SK-N-MC (cell line): ENCODE data around the gene COL4A1.

ENCODE experiments used
- DNase-seq: peaks from one replicate; pipeline ENCODE4 v3.0.0-alpha.2; 2011; ENCODE audit warnings: low read depth, low spot score
- H3K27ac ChIP-seq: fragments of 200-600 bp; sonication (generic); 2 replicates; pipeline ENCODE4 v1.5.1; 2016; ENCODE audit warnings: mixed run types
- H3K36me3 ChIP-seq: fragments of 200-600 bp; sonication (generic); 2 replicates; pipeline ENCODE4 v1.6.1; 2017; ENCODE audit warnings: antibody characterized with exemption, low read length, mixed read lengths; ENCODE audit not compliant: insufficient read depth
- H3K4me3 ChIP-seq: fragments of 200-600 bp; sonication (generic); 2 replicates; pipeline ENCODE4 v1.5.1; 2016
- H3K9ac ChIP-seq: fragments of 200-600 bp; sonication (generic); 2 replicates; pipeline ENCODE4 v1.8.0; 2017; ENCODE audit warnings: mixed run types, mixed read lengths; ENCODE audit not compliant: insufficient read length
- H3K9me3 ChIP-seq: fragments of 200-600 bp; sonication (generic); 2 replicates; pipeline ENCODE4 v1.6.1; 2017; ENCODE audit warnings: low read depth, mild to moderate bottlenecking, antibody characterized with exemption, low read length, moderate library complexity, mixed read lengths
- EZH2 ChIP-seq: fragments of 200-600 bp; sonication (generic); IDR thresholded peaks from one replicate; pipeline ENCODE4 v1.6.1; 2017; ENCODE audit warnings: antibody characterized with exemption
- FOXP2 ChIP-seq: optimal IDR thresholded peaks from 2 replicates; pipeline ENCODE3; 2011; ENCODE audit warnings: mild to moderate bottlenecking, moderate library complexity; ENCODE audit not compliant: insufficient read depth; ENCODE audit errors: extremely low read length, control extremely low read depth
- POLR2AphosphoS5 ChIP-seq: IDR thresholded peaks from 2 replicates; pipeline ENCODE4 v1.6.1; 2012; ENCODE audit warnings: mild to moderate bottlenecking, low read depth, low read length, borderline replicate concordance

The COL4A1 gene

DNA sequence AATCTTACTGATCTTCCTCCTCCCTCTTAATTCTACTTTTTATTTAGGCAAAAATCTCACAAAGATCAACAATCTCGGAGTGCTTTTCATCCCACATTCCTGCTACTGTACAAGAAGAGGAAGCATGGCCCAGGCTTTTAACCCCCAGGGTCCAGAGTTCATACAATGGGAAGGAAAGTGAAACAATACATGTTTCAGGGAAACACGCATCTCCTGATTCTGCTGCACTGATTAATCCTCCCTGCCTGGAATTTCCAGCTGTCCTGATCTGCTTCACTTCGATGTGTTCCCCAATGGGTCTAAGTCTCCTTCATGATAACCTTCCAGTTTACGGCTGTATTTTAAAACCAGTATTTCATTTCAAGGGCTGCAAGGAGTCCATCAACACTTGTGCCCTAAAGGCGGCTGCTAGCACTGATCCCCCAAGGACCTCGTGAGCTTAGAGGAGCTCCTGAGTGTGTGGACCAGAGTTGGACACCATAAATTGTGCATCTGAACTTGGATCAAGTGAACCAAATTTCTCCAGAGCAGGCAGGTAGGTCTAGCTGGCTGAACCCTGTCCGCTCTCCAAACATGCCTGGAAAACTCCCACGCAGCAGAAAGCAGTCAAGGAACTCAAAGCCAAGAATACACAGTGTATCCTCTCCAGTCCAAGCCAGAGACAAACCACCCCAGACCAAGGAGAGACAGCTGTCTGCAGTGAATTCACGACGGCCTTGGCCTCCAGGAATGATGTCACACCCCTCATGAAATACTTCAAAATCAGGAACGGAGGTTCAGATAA is 44.3 kb downstream of the COL4A1 start:
- DNase-seq: no peak
- no peak overlapping the region for H3K9ac ChIP-seq
- no peaks in the 10 kb centered on the region for H3K36me3 ChIP-seq
- TF ChIP-seq EZH2 (no peak), FOXP2 (no peak), POLR2AphosphoS5 (no peak)
- no peak overlapping the region for H3K4me3 ChIP-seq
- peak overlapping the region; percentile 4 for H3K27ac ChIP-seq
- no peaks in the 10 kb centered on the region for H3K9me3 ChIP-seq

- peak overlapping the region; percentile 4 for H3K27ac ChIP-seq
- H3K4me3 ChIP-seq: no peak overlapping the region
- DNase-seq: no peak
- TF ChIP-seq POLR2AphosphoS5 (no peak), FOXP2 (no peak), EZH2 (no peak)
- H3K9me3 ChIP-seq: no peaks in the 10 kb centered on the region
- no peaks in the 10 kb centered on the region for H3K36me3 ChIP-seq
- no peak overlapping the region for H3K9ac ChIP-seq
Observed at GRCh38 chr13:110262082-110262436, 44.9 kb downstream of the COL4A1 start.

DNA sequence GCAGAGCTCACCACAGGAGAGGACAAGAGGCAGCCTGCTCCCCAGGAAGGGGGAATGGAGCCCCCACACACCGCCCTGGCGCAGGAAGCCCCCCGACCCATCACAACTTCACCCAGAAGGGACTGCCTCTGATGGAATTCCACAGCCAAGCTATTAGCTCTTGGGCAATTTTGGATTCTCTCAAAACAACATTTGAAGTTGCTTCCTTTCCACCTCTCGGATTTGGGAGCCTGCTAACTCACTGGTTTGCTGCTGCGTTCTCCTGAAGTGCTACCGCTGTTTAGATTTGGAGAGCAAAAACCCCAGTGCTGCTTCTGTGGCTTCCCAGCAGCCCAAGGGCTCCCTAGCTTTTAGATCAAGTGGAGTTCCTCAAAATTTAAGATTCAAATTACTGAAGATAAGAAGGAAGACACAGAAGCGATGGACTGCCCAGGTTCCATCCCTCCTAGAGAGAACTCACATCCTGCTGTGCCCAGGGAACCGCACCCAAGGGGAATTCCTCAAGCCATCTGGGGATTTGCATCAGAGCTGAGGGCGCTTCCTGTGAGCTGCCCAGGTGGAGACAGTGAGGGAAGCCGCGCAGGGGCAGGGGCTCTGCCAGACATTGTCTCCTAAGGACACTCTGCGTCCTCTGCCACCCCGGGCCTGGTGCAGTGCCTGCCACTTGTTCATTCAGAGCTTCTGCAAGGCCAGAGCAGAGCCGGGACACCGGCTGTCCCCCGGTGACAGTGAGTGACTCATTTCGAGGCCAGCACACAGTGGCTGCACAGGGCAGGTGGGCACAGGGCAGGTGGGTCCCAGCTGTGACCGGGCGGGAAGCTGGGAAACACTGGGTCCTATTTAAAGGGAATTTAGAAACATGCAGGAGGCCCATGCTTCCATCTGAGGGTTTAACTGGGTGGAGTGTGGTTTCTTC is 45.5 kb downstream of the COL4A1 start:
- H3K27ac ChIP-seq: peak overlapping the region; percentile 34
- no peak overlapping the region for H3K4me3 ChIP-seq
- no peak overlapping the region for H3K9ac ChIP-seq
- no peaks in the 10 kb centered on the region for H3K36me3 ChIP-seq
- no peaks in the 10 kb centered on the region for H3K9me3 ChIP-seq
- no peak for DNase-seq
- TF ChIP-seq EZH2: no peak
- TF ChIP-seq FOXP2: no peak
- TF ChIP-seq POLR2AphosphoS5: no peak

DNA sequence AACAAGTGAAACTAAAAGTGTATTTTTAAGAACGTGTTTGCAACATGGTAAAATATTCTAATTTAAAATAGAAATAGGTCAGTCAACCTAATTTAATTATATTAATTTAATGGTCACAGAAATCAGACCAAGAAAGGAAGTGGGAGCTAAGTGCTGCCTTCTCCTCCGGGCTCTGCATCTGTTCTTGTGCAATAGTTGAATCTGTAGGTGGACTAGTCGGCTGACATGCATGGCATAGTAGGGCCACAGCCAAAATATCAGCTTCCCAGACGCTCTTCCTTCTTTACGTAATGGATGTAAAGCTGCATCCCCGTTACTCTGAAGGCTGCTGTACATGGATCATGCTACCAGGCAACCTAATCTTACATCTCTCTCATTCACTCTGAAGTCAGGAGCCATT is 47.3 kb downstream of the COL4A1 start:
- Histone ChIP-seq H3K36me3 (no peaks in the 10 kb centered on the region), H3K4me3 (no peak overlapping the region), H3K9me3 (no peaks in the 10 kb centered on the region), H3K27ac (0 out of 2 replicates have a peak overlapping the region, but pooled peaks have one; percentile 3), H3K9ac (no peak overlapping the region)
- no peak for DNase-seq
- TF ChIP-seq POLR2AphosphoS5 (no peak), FOXP2 (no peak), EZH2 (no peak)

GRCh38 chr13:110258876-110259631 is 47.9 kb downstream of the COL4A1 start:
- TF ChIP-seq EZH2: no peak
- TF ChIP-seq FOXP2: no peak
- TF ChIP-seq POLR2AphosphoS5: no peak
- H3K9me3 ChIP-seq: no peaks in the 10 kb centered on the region
- H3K27ac ChIP-seq: peak overlapping the region; percentile 3; the same call in 1 of the 2 replicates
- no peak for DNase-seq
- H3K9ac ChIP-seq: no peak overlapping the region
- no peaks in the 10 kb centered on the region for H3K36me3 ChIP-seq
- H3K4me3 ChIP-seq: no peak overlapping the region

- no peak for TF ChIP-seq FOXP2
- TF ChIP-seq EZH2: no peak
- no peak for TF ChIP-seq POLR2AphosphoS5
- no peak overlapping the region for H3K4me3 ChIP-seq
- no peaks in the 10 kb centered on the region for H3K9me3 ChIP-seq
- H3K36me3 ChIP-seq: no peaks in the 10 kb centered on the region
- H3K9ac ChIP-seq: no peak overlapping the region
- H3K27ac ChIP-seq: peak overlapping the region; percentile 93
- DNase-seq: no peak
Observed at GRCh38 chr13:110257408-110257807, 49.5 kb downstream of the COL4A1 start.

DNA sequence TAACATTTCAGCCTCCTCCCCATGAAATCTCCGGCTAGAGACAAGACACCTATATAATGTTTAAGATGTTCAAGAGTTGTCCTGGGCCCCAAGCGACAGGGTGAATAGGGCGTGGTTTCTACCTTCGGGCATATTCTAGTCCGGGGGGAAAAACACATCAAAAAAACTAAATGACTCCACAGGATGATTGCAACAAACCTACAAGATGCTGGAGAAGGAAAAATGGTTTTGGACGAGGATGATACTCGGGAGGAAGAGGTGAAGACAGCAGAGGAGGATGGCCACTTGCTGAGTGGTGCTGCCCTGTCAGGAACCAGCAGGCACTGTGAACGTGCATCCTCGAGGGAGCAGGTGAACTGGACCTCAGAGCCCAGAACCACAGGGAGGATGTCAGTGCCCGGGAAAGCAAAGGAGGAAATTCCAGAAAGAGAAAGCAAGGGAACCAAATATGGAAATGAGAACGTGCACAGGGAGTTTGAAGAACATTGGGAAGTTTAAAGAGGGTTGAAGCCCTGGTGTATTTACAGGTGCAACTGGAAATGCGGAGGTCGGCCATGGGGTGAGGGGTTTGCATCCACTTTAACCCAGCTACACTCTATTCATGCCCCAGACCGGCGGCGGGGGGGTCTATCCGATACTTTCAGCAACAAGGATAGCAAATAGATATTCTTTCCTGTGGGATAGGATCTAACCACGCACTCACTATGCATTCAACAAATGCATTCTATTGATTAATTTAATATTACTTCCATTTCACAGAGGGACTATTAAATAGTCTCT is 50.6 kb downstream of the COL4A1 start:
- TF ChIP-seq POLR2AphosphoS5 (no peak), EZH2 (no peak), FOXP2 (no peak)
- peak overlapping the region; percentile 15; the same call in 1 of the 2 replicates for H3K4me3 ChIP-seq
- no peaks in the 10 kb centered on the region for H3K36me3 ChIP-seq
- no peaks in the 10 kb centered on the region for H3K9me3 ChIP-seq
- H3K9ac ChIP-seq: peak overlapping the region; percentile 17
- H3K27ac ChIP-seq: peak overlapping the region; percentile 93
- DNase-seq: no peak
